Natural killer cell (primary cell): ENCODE measurements around the gene ARFGEF2. TPM values are rescaled to one million over a fixed set of nuclear protein-coding genes. Genes with fewer than 3 reads are reported as not detected.

Source experiments
- ATAC-seq, 3 donors: fragments of 150-1000 bp in 2 of 3; fragments of 200-7000 bp in 1 of 3; cut with Tn5 transposase; 1 replicate in 1 of 3; 2 replicates in 2 of 3; pipeline ENCODE4 v1.10.0; 2021; ENCODE audit warnings: mild to moderate bottlenecking in 2 of 3, moderate library complexity in 2 of 3
- DNase-seq, 2 donors: peaks; one replicate each; pipeline versions ENCODE4 v3.0.0 to v3.0.0-alpha.2; 2013 to 2021; ENCODE audit warnings: mixed read lengths in 1 of 2
- H3K27ac ChIP-seq: one replicate; pipeline ENCODE4 v1.5.1; 2013; ENCODE audit warnings: mild to moderate bottlenecking, low read length
- H3K27me3 ChIP-seq: one replicate; pipeline ENCODE4 v1.6.1; 2013; ENCODE audit warnings: low read length; ENCODE audit not compliant: control insufficient read depth, insufficient read depth
- H3K36me3 ChIP-seq: one replicate; pipeline ENCODE4 v1.6.1; 2013; ENCODE audit warnings: low read length; ENCODE audit not compliant: control insufficient read depth, insufficient read depth
- H3K4me1 ChIP-seq: one replicate; pipeline ENCODE4 v1.6.1; 2013; ENCODE audit warnings: low read length; ENCODE audit not compliant: control insufficient read depth, insufficient read depth
- H3K4me3 ChIP-seq: one replicate; pipeline ENCODE4 v1.5.1; 2013; ENCODE audit warnings: low read length
- H3K9me3 ChIP-seq: one replicate; pipeline ENCODE4 v1.6.1; 2013; ENCODE audit warnings: low read length; ENCODE audit not compliant: control insufficient read depth, insufficient read depth
- H3K27ac Mint-ChIP-seq, 2 donors: one replicate each; pipeline ENCODE4 v1.8.0; 2022; ENCODE audit warnings: mild to moderate bottlenecking in 2 of 2, mixed read lengths in 2 of 2, moderate library complexity in 1 of 2
- H3K27me3 Mint-ChIP-seq, 2 donors: one replicate each; pipeline ENCODE4 v1.8.0; 2022; ENCODE audit warnings: low read depth in 2 of 2, mixed read lengths in 2 of 2
- H3K36me3 Mint-ChIP-seq: one replicate; pipeline ENCODE4 v1.8.0; 2022; ENCODE audit warnings: mixed read lengths
- H3K4me1 Mint-ChIP-seq, 2 donors: one replicate each; pipeline ENCODE4 v1.8.0; 2022; ENCODE audit warnings: mixed read lengths in 2 of 2
- H3K4me3 Mint-ChIP-seq: one replicate; pipeline ENCODE4 v1.8.0; 2022; ENCODE audit warnings: mild to moderate bottlenecking, moderate library complexity, mixed read lengths
- H3K9me3 Mint-ChIP-seq, 2 donors: one replicate each; pipeline ENCODE4 v1.8.0; 2022; ENCODE audit warnings: mixed read lengths in 2 of 2
- WGBS: methylation state at CpG from one replicate; pipeline ENCODE4 v1.1.7; 2013; ENCODE audit warnings: missing lambda C conversion rate; ENCODE audit not compliant: insufficient coverage; 5-methylcytosine and 5-hydroxymethylcytosine counted together
- intact Hi-C: fragments of 100-400 bp; cut with micrococcal nuclease; formaldehyde crosslinking; loops from one replicate; pipeline ENCODE4 v1.14.2; 2022
- total RNA-seq, 4 donors: library from RNA; stranded (reverse); fragments of 120-200 nt in 1 of 4; gene quantifications; one replicate each; pipeline versions ENCODE4 v1.2.3 to v1.2.4, GENCODE V29; 2013 to 2022
- TF ChIP-seq, protein P1 (sequence below): fragments of 200-600 bp; IDR thresholded peaks from one replicate; pipeline ENCODE4 v1.8.0; 2022; ENCODE audit warnings: antibody characterized with exemption

The ARFGEF2 gene
- total RNA-seq, 3 donors from 2014 or later (not counting 1 experiment from before 2014, with no cell fraction given), result 22.7 to 26.9 (median 26.9) TPM

- intact Hi-C loops, result no loop called here
- no peak overlapping the region for H3K27ac Mint-ChIP-seq
- Histone ChIP-seq H3K27me3 (no peaks in the 10 kb centered on the region), H3K36me3 (peaks cover 46% of the 10 kb centered on the region), H3K27ac (no peak overlapping the region), H3K9me3 (no peaks in the 10 kb centered on the region), H3K4me1 (no peaks in the 10 kb centered on the region), H3K4me3 (no peak overlapping the region)
- TF ChIP-seq, protein P1, sequence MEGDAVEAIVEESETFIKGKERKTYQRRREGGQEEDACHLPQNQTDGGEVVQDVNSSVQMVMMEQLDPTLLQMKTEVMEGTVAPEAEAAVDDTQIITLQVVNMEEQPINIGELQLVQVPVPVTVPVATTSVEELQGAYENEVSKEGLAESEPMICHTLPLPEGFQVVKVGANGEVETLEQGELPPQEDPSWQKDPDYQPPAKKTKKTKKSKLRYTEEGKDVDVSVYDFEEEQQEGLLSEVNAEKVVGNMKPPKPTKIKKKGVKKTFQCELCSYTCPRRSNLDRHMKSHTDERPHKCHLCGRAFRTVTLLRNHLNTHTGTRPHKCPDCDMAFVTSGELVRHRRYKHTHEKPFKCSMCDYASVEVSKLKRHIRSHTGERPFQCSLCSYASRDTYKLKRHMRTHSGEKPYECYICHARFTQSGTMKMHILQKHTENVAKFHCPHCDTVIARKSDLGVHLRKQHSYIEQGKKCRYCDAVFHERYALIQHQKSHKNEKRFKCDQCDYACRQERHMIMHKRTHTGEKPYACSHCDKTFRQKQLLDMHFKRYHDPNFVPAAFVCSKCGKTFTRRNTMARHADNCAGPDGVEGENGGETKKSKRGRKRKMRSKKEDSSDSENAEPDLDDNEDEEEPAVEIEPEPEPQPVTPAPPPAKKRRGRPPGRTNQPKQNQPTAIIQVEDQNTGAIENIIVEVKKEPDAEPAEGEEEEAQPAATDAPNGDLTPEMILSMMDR, result no peak
- H3K4me3 Mint-ChIP-seq, result no peak overlapping the region
- 97% methylated on average over 7 of the region's 9 CpGs for WGBS
- peaks cover 14% of the 10 kb centered on the region for H3K36me3 Mint-ChIP-seq
- no peaks in the 10 kb centered on the region for H3K9me3 Mint-ChIP-seq
- DNase-seq (no peak), ATAC-seq (no peak)
- H3K27me3 Mint-ChIP-seq, result no peaks in the 10 kb centered on the region
- no peaks in the 10 kb centered on the region for H3K4me1 Mint-ChIP-seq
Observed at GRCh38 chr20:48959899-48960550, 38.5 kb downstream of the ARFGEF2 start.

- Histone ChIP-seq H3K27me3 (no peaks in the 10 kb centered on the region), H3K27ac (no peak overlapping the region), H3K4me3 (no peak overlapping the region), H3K4me1 (no peaks in the 10 kb centered on the region), H3K36me3 (peaks cover 45% of the 10 kb centered on the region), H3K9me3 (no peaks in the 10 kb centered on the region)
- Mint-ChIP-seq H3K4me3 (no peak overlapping the region), H3K27ac (no peak overlapping the region), H3K9me3 (no peaks in the 10 kb centered on the region), H3K4me1 (no peaks in the 10 kb centered on the region), H3K27me3 (no peaks in the 10 kb centered on the region), H3K36me3 (peaks cover 12% of the 10 kb centered on the region)
- TF ChIP-seq, protein P1, result no peak
- DNase-seq (no peak), ATAC-seq (no peak)
- intact Hi-C loops, result no loop called here
- WGBS, result 100% methylated on average over 3 of the region's 4 CpGs
Observed at GRCh38 chr20:48962421-48962820, 40.9 kb downstream of the ARFGEF2 start.

DNA sequence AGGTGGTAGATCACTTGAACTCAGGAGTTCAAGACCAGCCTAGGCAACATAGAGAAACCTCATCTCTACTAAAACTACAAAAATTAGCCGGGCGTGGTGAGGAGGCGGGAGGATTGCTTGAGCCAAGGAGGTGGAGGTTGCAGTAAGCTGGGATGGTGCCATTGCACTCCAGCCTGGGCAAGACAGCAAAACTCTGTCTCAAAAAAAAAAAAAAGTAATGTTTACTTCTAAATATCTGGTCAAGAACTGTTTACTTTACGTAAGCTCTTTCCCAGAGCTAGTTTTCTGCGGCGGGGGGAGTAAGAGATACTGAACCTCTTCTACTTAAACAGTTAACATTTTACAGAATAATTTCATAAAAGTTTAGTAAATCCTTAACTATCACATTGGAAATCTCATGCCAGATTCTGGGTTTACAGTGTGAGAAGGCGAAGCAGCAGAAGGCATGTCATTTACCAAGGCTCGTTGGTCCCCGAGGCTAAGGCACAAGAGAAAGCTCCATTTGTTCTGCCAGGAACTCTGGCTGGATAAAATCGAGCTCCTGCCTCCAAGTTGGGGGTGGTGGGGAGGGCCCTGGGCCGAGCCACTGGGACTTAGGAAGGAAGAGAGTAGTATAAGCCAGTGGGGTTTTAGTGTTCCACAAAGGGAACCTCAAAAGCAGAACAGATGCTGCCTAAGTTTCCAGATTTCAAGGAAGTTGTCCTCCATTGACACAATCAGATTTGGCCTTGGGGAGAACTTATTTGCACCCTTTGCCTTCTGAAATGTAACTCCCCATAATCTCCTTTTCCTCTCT is 41.7 kb downstream of the ARFGEF2 start:
- Histone ChIP-seq H3K27ac (no peak overlapping the region), H3K4me3 (no peak overlapping the region), H3K4me1 (no peaks in the 10 kb centered on the region), H3K36me3 (peaks cover 41% of the 10 kb centered on the region), H3K27me3 (no peaks in the 10 kb centered on the region), H3K9me3 (no peaks in the 10 kb centered on the region)
- no peak overlapping the region for H3K4me3 Mint-ChIP-seq
- TF ChIP-seq, protein P1, result no peak
- 91% methylated on average over 7 of the region's 11 CpGs for WGBS
- intact Hi-C loops, result no loop called here
- no peak overlapping the region for H3K27ac Mint-ChIP-seq
- no peaks in the 10 kb centered on the region for H3K4me1 Mint-ChIP-seq
- peaks cover 6% of the 10 kb centered on the region for H3K36me3 Mint-ChIP-seq
- DNase-seq, result no peak
- H3K9me3 Mint-ChIP-seq, result no peaks in the 10 kb centered on the region
- no peaks in the 10 kb centered on the region for H3K27me3 Mint-ChIP-seq
- ATAC-seq, result no peak
